Karpas-422 (cell line): ENCODE measurements around the gene ING1. TPM values are rescaled to one million over a fixed set of nuclear protein-coding genes. Genes with fewer than 3 reads are reported as not detected.
"Not testable (repeated sequence)": the region's sequence is repeated elsewhere in the genome, so short reads cannot be mapped to it uniquely, and the experiment has no call there.

Experiments
- DNase-seq: peaks from one replicate; pipeline ENCODE4 v3.0.0-alpha.2; 2015
- H2AFZ ChIP-seq: fragments of 200-600 bp; sonication (generic); 2 replicates; pipeline ENCODE4 v1.6.1; 2014; ENCODE audit warnings: antibody characterized with exemption, low read length, mixed read lengths
- H3K27ac ChIP-seq: fragments of 200-600 bp; sonication (generic); 2 replicates; pipeline ENCODE4 v1.5.1; 2014; ENCODE audit warnings: mild to moderate bottlenecking, low read length, moderate library complexity
- H3K27me3 ChIP-seq: fragments of 200-600 bp; sonication (generic); 2 replicates; pipeline ENCODE4 v1.6.1; 2014; ENCODE audit warnings: low read length, mixed read lengths
- H3K36me3 ChIP-seq: fragments of 200-600 bp; sonication (generic); 2 replicates; pipeline ENCODE4 v1.6.1; 2014; ENCODE audit warnings: low read length, mixed read lengths; ENCODE audit not compliant: insufficient read depth
- H3K4me1 ChIP-seq: fragments of 200-600 bp; sonication (generic); 2 replicates; pipeline ENCODE4 v1.6.1; 2014; ENCODE audit warnings: mild to moderate bottlenecking, low read length, mixed read lengths
- H3K4me2 ChIP-seq: fragments of 200-600 bp; sonication (generic); 2 replicates; pipeline ENCODE4 v1.6.1; 2014; ENCODE audit warnings: low read length, low read depth, mild to moderate bottlenecking; ENCODE audit not compliant: poor library complexity, severe bottlenecking
- H3K4me3 ChIP-seq: fragments of 200-600 bp; sonication (generic); 2 replicates; pipeline ENCODE4 v1.5.1; 2014; ENCODE audit warnings: mild to moderate bottlenecking, antibody characterized with exemption, low read length, mixed read lengths
- H3K79me2 ChIP-seq: fragments of 200-600 bp; sonication (generic); 2 replicates; pipeline ENCODE4 v1.6.1; 2014; ENCODE audit warnings: mild to moderate bottlenecking, low read length, mixed read lengths
- H3K9ac ChIP-seq: fragments of 200-600 bp; sonication (generic); 2 replicates; pipeline ENCODE4 v1.6.0; 2014; ENCODE audit warnings: low read length
- H3K9me2 ChIP-seq: fragments of 200-600 bp; sonication (generic), shearing (Covaris generic); replicated peaks from 2 replicates; pipeline ENCODE4 v1.6.0; 2014; ENCODE audit warnings: mild to moderate bottlenecking, low read length, moderate library complexity; ENCODE audit not compliant: insufficient read depth
- H3K9me3 ChIP-seq: fragments of 300-700, 200-600 bp; sonication (generic); 2 replicates; pipeline ENCODE4 v1.6.1; 2014; ENCODE audit warnings: low read length, mixed read lengths
- H4K20me1 ChIP-seq: fragments of 200-600 bp; sonication (generic); 2 replicates; pipeline ENCODE4 v1.6.1; 2014; ENCODE audit warnings: mild to moderate bottlenecking, antibody characterized with exemption, low read length, low read depth; ENCODE audit not compliant: insufficient read depth
- total RNA-seq: library from RNA; depleted of rRNA; stranded (reverse); fragments of >200 nt; shearing (Covaris generic); gene quantifications from 2 replicates; pipeline ENCODE4 v1.2.3, GENCODE V29; 2014; ENCODE audit warnings: low replicate concordance

The ING1 gene
- total RNA-seq, 1 experiment from 2014 or later, result 6.3 TPM

DNA sequence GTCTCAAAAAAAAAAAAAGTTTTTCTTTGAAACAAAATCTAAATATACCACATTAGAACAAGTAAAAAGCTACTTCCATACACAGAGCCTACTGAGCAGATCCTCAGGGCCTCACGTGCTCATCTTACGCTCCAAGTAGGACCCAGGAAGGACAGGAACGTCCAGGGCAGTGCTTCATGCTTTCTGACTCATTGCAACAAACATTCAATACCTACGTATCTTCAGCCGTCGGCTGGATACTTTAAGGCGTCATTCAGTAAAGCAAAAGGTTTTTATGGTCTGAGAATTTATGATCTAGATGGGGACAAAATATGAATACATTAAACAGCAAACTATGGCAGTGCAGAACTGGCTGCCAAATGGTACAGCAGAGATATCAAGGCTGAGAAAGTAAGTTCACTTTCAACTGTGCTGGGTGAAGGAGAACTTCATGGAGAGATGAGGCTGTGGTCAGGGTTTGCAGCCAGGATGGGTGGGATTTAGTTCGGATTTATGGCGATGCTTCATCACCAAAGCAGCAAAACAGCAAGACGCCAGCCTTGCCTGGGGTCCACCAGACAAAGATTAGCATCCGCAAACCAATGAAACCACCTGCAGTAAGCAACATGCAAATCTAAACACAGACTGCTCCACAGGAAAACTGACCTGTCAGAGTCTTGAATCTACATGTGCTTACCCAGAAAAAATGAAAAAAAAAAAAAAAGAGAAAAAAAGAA is 28.0 kb upstream of the ING1 start:
- Histone ChIP-seq H3K79me2 (0 out of 2 replicates have a peak, but pooled peaks cover under 1% of the 10 kb centered on the region), H3K4me3 (no peak overlapping the region), H3K27ac (no peak overlapping the region), H3K27me3 (no peaks in the 10 kb centered on the region), H4K20me1 (no peaks in the 10 kb centered on the region), H3K9me3 (no peaks in the 10 kb centered on the region), H3K9me2 (no peaks in the 10 kb centered on the region), H2AFZ (no peak overlapping the region), H3K4me1 (no peaks in the 10 kb centered on the region), H3K9ac (no peak overlapping the region), H3K4me2 (no peak overlapping the region), H3K36me3 (peaks cover 11% of the 10 kb centered on the region; the same call in 1 of the 2 replicates)
- no peak for DNase-seq

- no peaks in the 10 kb centered on the region for H4K20me1 ChIP-seq
- DNase-seq, result no peak
- H3K36me3 ChIP-seq, result peaks cover 5% of the 10 kb centered on the region; the same call in 1 of the 2 replicates
These were observed 25.8 kb upstream of the ING1 start for GRCh38 chr13:110687736-110688135.

DNA sequence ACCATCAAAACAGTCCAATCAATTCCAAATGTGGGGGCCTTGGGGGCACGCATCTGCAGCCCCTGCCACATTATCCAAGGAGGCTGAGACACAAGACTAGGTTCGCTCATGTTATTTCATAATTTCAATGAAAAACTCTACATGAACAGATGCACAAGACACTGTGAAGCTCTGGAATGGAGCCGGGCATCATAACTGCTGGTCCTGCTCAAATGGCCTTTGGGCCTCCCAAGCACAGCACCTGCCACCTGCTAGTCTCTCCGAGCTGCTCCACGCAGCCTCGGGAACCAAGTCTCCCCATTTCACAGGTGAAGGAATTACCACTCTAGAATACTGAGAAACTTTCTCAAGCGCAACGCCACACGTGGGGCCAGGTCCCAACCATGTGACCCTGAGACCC is 24.5 kb upstream of the ING1 start:
- Histone ChIP-seq H3K4me2 (no peak overlapping the region), H3K27me3 (no peaks in the 10 kb centered on the region), H2AFZ (no peak overlapping the region), H3K4me3 (no peak overlapping the region), H3K27ac (no peak overlapping the region), H3K4me1 (no peaks in the 10 kb centered on the region), H3K79me2 (0 out of 2 replicates have a peak, but pooled peaks cover 4% of the 10 kb centered on the region), H4K20me1 (no peaks in the 10 kb centered on the region), H3K9me2 (no peaks in the 10 kb centered on the region), H3K9me3 (no peaks in the 10 kb centered on the region), H3K9ac (no peak overlapping the region), H3K36me3 (peaks cover 2% of the 10 kb centered on the region; the same call in 1 of the 2 replicates)
- DNase-seq, result no peak

More at GRCh38 chr13:110687736-110688135, 25.8 kb upstream of the ING1 start:
- no peak overlapping the region for H3K4me3 ChIP-seq
- no peak overlapping the region for H3K27ac ChIP-seq
- H3K9me2 ChIP-seq, result no peaks in the 10 kb centered on the region
- no peak overlapping the region for H3K4me2 ChIP-seq
- no peak overlapping the region for H3K9ac ChIP-seq
- no peaks in the 10 kb centered on the region for H3K4me1 ChIP-seq
- H3K79me2 ChIP-seq, result 0 out of 2 replicates have a peak, but pooled peaks cover 4% of the 10 kb centered on the region
- H2AFZ ChIP-seq, result no peak overlapping the region
- no peaks in the 10 kb centered on the region for H3K9me3 ChIP-seq
- no peaks in the 10 kb centered on the region for H3K27me3 ChIP-seq

- DNase-seq, result no peak
These were observed 23.8 kb upstream of the ING1 start for GRCh38 chr13:110689711-110690110.

GRCh38 chr13:110690516-110690915 is 23.0 kb upstream of the ING1 start:
- Histone ChIP-seq H3K27ac (no peak overlapping the region), H4K20me1 (no peaks in the 10 kb centered on the region), H3K27me3 (no peaks in the 10 kb centered on the region), H3K79me2 (0 out of 2 replicates have a peak, but pooled peaks cover 4% of the 10 kb centered on the region), H3K4me2 (no peak overlapping the region), H3K9me2 (no peaks in the 10 kb centered on the region), H3K9ac (no peak overlapping the region), H2AFZ (no peak overlapping the region), H3K9me3 (no peaks in the 10 kb centered on the region), H3K4me3 (no peak overlapping the region), H3K36me3 (peaks cover 2% of the 10 kb centered on the region), H3K4me1 (no peaks in the 10 kb centered on the region)
- DNase-seq, result no peak

More at GRCh38 chr13:110689711-110690110, 23.8 kb upstream of the ING1 start:
- H3K9ac ChIP-seq, result no peak overlapping the region
- H3K27ac ChIP-seq, result no peak overlapping the region
- peaks cover 2% of the 10 kb centered on the region; the same call in 1 of the 2 replicates for H3K36me3 ChIP-seq
- H3K9me2 ChIP-seq, result no peaks in the 10 kb centered on the region
- H3K9me3 ChIP-seq, result no peaks in the 10 kb centered on the region
- H3K27me3 ChIP-seq, result no peaks in the 10 kb centered on the region
- H3K4me3 ChIP-seq, result no peak overlapping the region
- H2AFZ ChIP-seq, result no peak overlapping the region
- H3K79me2 ChIP-seq, result 0 out of 2 replicates have a peak, but pooled peaks cover 4% of the 10 kb centered on the region
- no peaks in the 10 kb centered on the region for H3K4me1 ChIP-seq
- no peaks in the 10 kb centered on the region for H4K20me1 ChIP-seq
- no peak overlapping the region for H3K4me2 ChIP-seq

- H3K4me2 ChIP-seq, DNase-seq, H3K27ac ChIP-seq, H3K9me2 ChIP-seq, H3K9ac ChIP-seq, H4K20me1 ChIP-seq, H3K4me3 ChIP-seq, H3K9me3 ChIP-seq, H3K27me3 ChIP-seq, H2AFZ ChIP-seq: not testable (repeated sequence)
- Histone ChIP-seq H3K4me1 (peaks cover 11% of the 10 kb centered on the region), H3K36me3 (peaks cover 24% of the 10 kb centered on the region), H3K79me2 (peaks cover 30% of the 10 kb centered on the region)
These were observed 17.7 kb upstream of the ING1 start for GRCh38 chr13:110695774-110696173.

DNA sequence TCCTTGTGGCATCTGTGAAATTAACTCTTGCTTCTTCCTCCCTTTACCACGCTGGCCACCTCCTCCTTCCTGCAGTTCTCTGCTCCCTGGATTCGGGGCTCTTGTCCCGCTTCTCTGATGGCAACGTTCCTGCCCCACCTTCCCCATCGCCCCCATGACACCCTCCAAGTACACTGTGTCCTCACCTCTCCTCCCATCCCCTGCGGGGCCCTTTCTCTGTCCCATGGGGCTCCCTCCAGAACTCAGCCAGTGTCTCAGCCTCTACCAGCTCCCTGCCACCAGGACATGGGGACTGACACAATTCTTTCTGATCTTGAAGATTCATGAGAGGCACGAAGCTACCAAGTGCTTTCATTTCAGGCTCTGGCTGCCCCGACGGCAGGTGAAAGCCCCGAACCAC is 16.7 kb upstream of the ING1 start:
- no peak for DNase-seq
- peaks cover 11% of the 10 kb centered on the region for H3K4me1 ChIP-seq
- peaks cover 36% of the 10 kb centered on the region for H3K79me2 ChIP-seq
- no peaks in the 10 kb centered on the region for H3K27me3 ChIP-seq
- H3K4me3 ChIP-seq, result no peak overlapping the region
- H3K36me3 ChIP-seq, result peaks cover 31% of the 10 kb centered on the region
- H3K4me2 ChIP-seq, result no peak overlapping the region
- H3K9me3 ChIP-seq, result no peaks in the 10 kb centered on the region
- no peaks in the 10 kb centered on the region for H4K20me1 ChIP-seq
- no peak overlapping the region for H2AFZ ChIP-seq
- H3K9ac ChIP-seq, result no peak overlapping the region
- no peak overlapping the region for H3K27ac ChIP-seq
- H3K9me2 ChIP-seq, result no peaks in the 10 kb centered on the region

GRCh38 chr13:110697842-110698241 is 15.7 kb upstream of the ING1 start:
- no peaks in the 10 kb centered on the region for H3K27me3 ChIP-seq
- H2AFZ ChIP-seq, result no peak overlapping the region
- peaks cover 32% of the 10 kb centered on the region for H3K36me3 ChIP-seq
- H3K4me2 ChIP-seq, result no peak overlapping the region
- H3K9ac ChIP-seq, result no peak overlapping the region
- H3K9me3 ChIP-seq, result no peaks in the 10 kb centered on the region
- H4K20me1 ChIP-seq, result no peaks in the 10 kb centered on the region
- H3K27ac ChIP-seq, result no peak overlapping the region
- H3K9me2 ChIP-seq, result no peaks in the 10 kb centered on the region
- peaks cover 46% of the 10 kb centered on the region for H3K79me2 ChIP-seq
- no peak for DNase-seq
- peaks cover 11% of the 10 kb centered on the region for H3K4me1 ChIP-seq
- no peak overlapping the region for H3K4me3 ChIP-seq
